MM.1S (cell line): ENCODE measurements around the gene TTC27.

Source experiments
- DNase-seq: peaks from one replicate; pipeline ENCODE4 v3.0.0-alpha.2; 2015
- H2AFZ ChIP-seq: fragments of 300-600 bp; sonication (generic); 2 replicates; pipeline ENCODE4 v1.6.0; 2016; ENCODE audit warnings: antibody characterized with exemption, low read length
- H3F3A ChIP-seq: fragments of 300-600 bp; sonication (generic); 2 replicates; pipeline ENCODE4 v1.6.1; 2016; ENCODE audit warnings: mild to moderate bottlenecking, antibody characterized with exemption, low read length, moderate library complexity, mixed read lengths; ENCODE audit not compliant: insufficient read depth
- H3K27ac ChIP-seq: fragments of 300-600 bp; sonication (generic); 2 replicates; pipeline ENCODE4 v1.5.1; 2016; ENCODE audit warnings: mild to moderate bottlenecking, low read length
- H3K27me3 ChIP-seq: fragments of 300-600 bp; sonication (generic); replicated peaks from 2 replicates; pipeline ENCODE4 v1.6.0; 2016; ENCODE audit warnings: low read length; ENCODE audit not compliant: insufficient read depth
- H3K36me3 ChIP-seq: fragments of 300-600 bp; sonication (generic); replicated peaks from 2 replicates; pipeline ENCODE4 v1.6.1; 2016; ENCODE audit warnings: mild to moderate bottlenecking, low read length, mixed read lengths; ENCODE audit not compliant: insufficient read depth
- H3K4me1 ChIP-seq: fragments of 300-600 bp; sonication (generic); 2 replicates; pipeline ENCODE4 v1.6.1; 2016; ENCODE audit warnings: low read length, mixed read lengths
- H3K4me2 ChIP-seq: fragments of 300-600 bp; sonication (generic); 2 replicates; pipeline ENCODE4 v1.6.0; 2016; ENCODE audit warnings: low read depth, low read length
- H3K4me3 ChIP-seq: fragments of 300-600 bp; sonication (generic); 2 replicates; pipeline ENCODE4 v1.5.1; 2016; ENCODE audit warnings: low read length, mixed read lengths
- H3K79me2 ChIP-seq: fragments of 300-600 bp; sonication (generic); 2 replicates; pipeline ENCODE4 v1.6.1; 2016; ENCODE audit warnings: mixed run types, low read length, mixed read lengths
- H3K9ac ChIP-seq: fragments of 300-600 bp; sonication (generic); 2 replicates; pipeline ENCODE4 v1.6.1; 2016; ENCODE audit warnings: low read length, mixed read lengths
- H3K9me2 ChIP-seq: fragments of 300-600 bp; sonication (generic); replicated peaks from 2 replicates; pipeline ENCODE4 v1.6.1; 2016; ENCODE audit warnings: mild to moderate bottlenecking, low read length, mixed read lengths; ENCODE audit not compliant: insufficient read depth
- H3K9me3 ChIP-seq: fragments of 300-600 bp; sonication (generic); replicated peaks from 2 replicates; pipeline ENCODE4 v1.6.1; 2016; ENCODE audit warnings: mild to moderate bottlenecking, low read length, mixed read lengths; ENCODE audit not compliant: insufficient read depth
- H4K20me1 ChIP-seq: fragments of 300-600 bp; sonication (generic); 2 replicates; pipeline ENCODE4 v1.6.1; 2016; ENCODE audit warnings: mild to moderate bottlenecking, low read length, moderate library complexity, mixed read lengths; ENCODE audit not compliant: insufficient read depth
- CTCF ChIP-seq: fragments of 300-600 bp; sonication (generic); IDR thresholded peaks from 2 replicates; pipeline ENCODE4 v1.5.1; 2016; ENCODE audit warnings: antibody characterized with exemption, low read length, mixed read lengths
- EZH2 ChIP-seq: fragments of 300-600 bp; sonication (generic); optimal IDR thresholded peaks from 2 replicates; pipeline ENCODE3; 2017; ENCODE audit warnings: low read depth, mild to moderate bottlenecking, antibody characterized with exemption, low read length, mixed read lengths
- EZH2phosphoT487 ChIP-seq: fragments of 300-600 bp; sonication (generic); IDR thresholded peaks from 2 replicates; pipeline ENCODE4 v1.6.1; 2018; ENCODE audit warnings: antibody characterized with exemption, low read length

Gene TTC27

DNA sequence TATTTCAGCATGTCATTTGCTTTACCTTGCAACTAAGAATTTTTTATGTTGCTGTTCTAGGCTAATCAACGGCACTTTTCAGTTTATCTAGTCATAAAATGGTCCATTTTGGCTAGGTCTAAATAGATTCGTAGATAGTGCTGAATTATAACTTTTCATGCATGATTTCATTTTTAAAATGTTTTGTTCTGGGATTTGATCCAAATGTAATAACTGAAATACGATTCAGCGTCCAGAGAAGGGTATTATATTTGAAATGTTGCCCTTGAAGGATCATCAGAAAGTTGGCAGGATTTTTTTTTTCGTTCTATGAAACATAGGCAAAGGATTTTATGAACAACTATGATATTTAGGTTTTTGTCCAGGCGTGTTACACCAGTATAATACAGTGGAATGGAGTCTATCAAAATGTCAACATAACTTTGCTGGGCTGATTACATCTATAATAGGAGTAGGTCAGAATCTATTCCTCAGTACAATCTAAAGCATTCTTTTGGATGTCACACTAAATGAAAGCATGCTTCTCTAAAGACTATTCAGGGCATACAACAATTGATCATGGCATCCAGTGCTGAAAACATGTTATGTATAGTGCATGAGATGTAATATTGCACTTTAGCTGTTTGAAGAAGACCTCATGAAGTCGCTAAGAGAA lies 24.8 kb downstream of the TTC27 start:
- Histone ChIP-seq H3K4me2 (no peak overlapping the region), H3F3A (no peaks in the 10 kb centered on the region), H3K4me3 (no peak overlapping the region), H3K9ac (no peak overlapping the region), H3K9me3 (no peaks in the 10 kb centered on the region), H3K9me2 (no peaks in the 10 kb centered on the region), H3K79me2 (no peaks in the 10 kb centered on the region), H3K36me3 (peaks cover 5% of the 10 kb centered on the region), H3K27ac (no peak overlapping the region), H2AFZ (no peak overlapping the region), H4K20me1 (no peaks in the 10 kb centered on the region), H3K4me1 (no peaks in the 10 kb centered on the region), H3K27me3 (no peaks in the 10 kb centered on the region)
- TF ChIP-seq EZH2phosphoT487 (no peak), EZH2 (no peak), CTCF (no peak)
- DNase-seq: no peak

GRCh38 chr2:32656069-32656468 lies 28.2 kb downstream of the TTC27 start:
- H3K79me2 ChIP-seq: no peaks in the 10 kb centered on the region
- H3K9me2 ChIP-seq: no peaks in the 10 kb centered on the region
- DNase-seq: no peak
- no peaks in the 10 kb centered on the region for H3K27me3 ChIP-seq
- no peaks in the 10 kb centered on the region for H3K9me3 ChIP-seq
- no peak overlapping the region for H3K4me2 ChIP-seq
- H3F3A ChIP-seq: no peaks in the 10 kb centered on the region
- TF ChIP-seq EZH2 (no peak), EZH2phosphoT487 (no peak), CTCF (no peak)
- H2AFZ ChIP-seq: no peak overlapping the region
- H3K4me1 ChIP-seq: no peaks in the 10 kb centered on the region
- H3K4me3 ChIP-seq: no peak overlapping the region
- H3K27ac ChIP-seq: no peak overlapping the region
- no peaks in the 10 kb centered on the region for H4K20me1 ChIP-seq
- H3K9ac ChIP-seq: no peak overlapping the region
- no peaks in the 10 kb centered on the region for H3K36me3 ChIP-seq

DNA sequence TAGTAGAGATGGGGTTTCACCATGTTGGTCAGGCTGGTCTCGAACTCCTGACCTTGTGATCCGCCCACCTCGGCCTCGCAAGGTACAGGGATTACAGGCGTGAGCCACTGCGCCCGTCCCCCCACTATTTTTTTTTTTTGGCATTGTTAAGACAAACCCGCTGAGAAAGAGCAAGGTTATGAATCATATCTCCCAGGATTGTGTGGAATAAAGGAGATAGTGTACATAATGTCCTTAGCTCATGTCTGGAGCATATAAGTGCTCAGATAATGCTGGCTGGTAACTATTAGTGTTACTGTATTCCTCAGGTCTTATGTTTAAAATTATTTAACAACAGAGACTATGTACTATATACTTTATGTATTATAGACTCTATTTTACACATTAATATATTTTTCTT lies 36.0 kb downstream of the TTC27 start:
- Histone ChIP-seq H3K4me2 (no peak overlapping the region), H3K4me1 (no peaks in the 10 kb centered on the region), H4K20me1 (no peaks in the 10 kb centered on the region), H3K4me3 (no peak overlapping the region), H3K79me2 (no peaks in the 10 kb centered on the region), H3K9me2 (no peaks in the 10 kb centered on the region), H3K27me3 (no peaks in the 10 kb centered on the region), H3K9me3 (no peaks in the 10 kb centered on the region), H3K36me3 (no peaks in the 10 kb centered on the region), H3F3A (no peaks in the 10 kb centered on the region), H3K27ac (no peak overlapping the region), H2AFZ (no peak overlapping the region), H3K9ac (no peak overlapping the region)
- no peak for DNase-seq
- TF ChIP-seq CTCF (no peak), EZH2phosphoT487 (no peak), EZH2 (no peak)
